Measurements from ENCODE around the gene HSP90B1.

The HSP90B1 gene

DNA sequence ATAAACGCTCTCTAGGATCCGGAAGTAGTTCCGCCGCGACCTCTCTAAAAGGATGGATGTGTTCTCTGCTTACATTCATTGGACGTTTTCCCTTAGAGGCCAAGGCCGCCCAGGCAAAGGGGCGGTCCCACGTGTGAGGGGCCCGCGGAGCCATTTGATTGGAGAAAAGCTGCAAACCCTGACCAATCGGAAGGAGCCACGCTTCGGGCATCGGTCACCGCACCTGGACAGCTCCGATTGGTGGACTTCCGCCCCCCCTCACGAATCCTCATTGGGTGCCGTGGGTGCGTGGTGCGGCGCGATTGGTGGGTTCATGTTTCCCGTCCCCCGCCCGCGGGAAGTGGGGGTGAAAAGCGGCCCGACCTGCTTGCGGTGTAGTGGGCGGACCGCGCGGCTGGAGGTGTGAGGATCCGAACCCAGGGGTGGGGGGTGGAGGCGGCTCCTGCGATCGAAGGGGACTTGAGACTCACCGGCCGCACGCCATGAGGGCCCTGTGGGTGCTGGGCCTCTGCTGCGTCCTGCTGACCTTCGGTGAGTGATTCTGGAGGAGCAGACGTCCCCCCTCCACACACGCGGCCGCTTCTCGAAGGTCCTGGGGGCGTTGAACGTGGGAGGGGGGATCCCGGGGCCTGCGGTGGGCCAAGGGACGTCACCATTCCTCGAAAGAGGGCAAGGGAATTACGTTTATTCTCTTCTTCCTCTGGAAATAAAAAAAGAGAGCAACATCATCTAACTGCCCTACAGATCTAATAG lies at the start of gene HSP90B1:
Gene HSP90B1 (plus strand): TSS at position 377 of the 753 bp plus-strand sequence. CDS start 106 bp downstream, at position 483.
- peak; percentile 93 to 100 (median 99) for DNase-seq

DNA sequence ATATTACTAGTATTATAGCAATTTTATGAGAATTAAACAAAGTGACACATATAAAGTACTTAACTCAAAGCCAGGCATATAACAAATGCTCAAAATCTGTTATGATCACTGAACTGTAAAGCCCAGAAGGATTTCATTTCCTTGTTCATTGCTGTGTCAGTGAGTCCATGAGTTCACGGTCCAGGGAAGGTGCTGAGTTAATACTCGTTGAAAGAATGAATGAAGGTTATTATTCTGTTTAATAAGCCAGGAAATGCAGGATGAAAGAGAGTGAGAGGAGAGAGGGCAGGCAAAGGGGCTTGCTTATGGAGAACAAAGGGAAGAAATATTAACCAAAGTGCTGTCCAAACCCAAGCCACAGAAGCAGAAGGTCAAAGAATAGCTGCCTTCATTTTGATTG lies 48.9 kb upstream of the HSP90B1 start:
- no peak for DNase-seq

DNA sequence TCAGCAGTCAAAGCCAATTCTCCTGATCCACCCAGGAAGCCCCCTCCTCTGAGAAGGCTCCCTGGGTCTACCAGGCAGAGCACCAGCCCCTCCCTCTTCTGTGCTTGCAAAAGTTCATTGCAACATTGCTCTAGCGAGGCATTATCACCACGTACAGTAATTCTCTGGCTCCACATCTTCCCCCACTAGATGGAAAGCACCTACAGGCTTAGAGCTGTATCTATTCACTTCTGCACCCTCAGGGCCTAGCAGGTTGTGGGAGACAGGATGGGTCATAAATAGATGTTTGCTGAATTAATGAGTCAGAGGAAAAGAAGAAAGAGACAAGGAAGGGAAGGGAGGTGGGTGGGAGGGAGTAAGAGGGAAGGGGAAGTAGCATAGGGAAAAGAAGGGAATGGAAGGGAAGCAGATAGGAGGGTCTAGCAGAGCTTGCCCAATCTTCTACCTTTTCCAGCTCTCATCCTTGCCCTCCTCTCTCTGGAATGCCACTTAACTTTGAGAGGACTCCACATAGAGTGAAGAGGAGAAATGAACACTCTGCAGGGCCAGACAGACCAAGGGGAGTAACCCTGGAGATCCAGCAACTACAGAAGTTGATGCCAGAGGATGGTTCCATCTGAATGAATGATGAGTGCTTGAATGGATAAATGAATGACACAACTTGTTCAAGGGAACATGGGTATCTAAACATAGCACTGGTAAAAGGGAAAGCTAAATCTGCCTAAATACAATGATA lies 47.2 kb upstream of the HSP90B1 start:
- DNase-seq, result no peak

DNA sequence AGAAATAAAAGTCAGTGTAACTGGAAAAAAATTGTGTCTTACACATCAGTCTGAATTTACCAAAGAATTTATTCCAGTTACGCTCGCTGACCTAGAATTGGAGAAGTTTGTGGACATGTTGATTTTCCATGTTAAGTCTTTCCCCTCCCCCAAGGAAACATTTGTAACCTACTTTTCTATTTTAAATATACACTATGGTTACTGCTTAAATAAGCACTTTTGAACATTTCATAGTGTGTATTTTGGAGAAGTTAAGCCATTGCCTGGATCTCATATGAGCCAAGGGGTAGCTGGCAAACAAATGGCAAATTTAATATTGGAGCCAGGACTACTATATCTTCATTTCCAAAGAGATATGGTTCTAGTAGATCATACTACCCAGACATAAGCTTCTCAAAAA lies 46.3 kb upstream of the HSP90B1 start:
- DNase-seq, result no peak

DNA sequence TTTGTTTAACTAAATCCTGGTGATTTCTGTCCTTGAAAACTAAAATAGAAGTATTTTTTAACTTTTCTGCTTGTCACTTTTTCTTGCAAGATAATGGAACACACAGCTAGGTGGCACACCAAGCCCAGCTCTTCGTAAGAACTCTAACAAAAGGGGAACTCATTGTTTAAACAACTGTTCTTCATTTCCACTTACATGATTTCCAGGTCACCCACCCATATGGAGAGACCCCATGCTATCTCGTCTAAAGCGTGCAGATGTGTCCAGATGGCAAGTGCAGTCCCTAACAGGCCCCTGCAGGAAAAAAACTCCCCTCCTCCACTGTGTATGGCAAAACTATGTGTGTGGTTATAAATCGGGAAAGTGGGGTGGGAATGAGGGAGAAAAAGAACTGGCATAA lies 45.9 kb upstream of the HSP90B1 start:
- DNase-seq, result peak in 2 of 58 donors; percentile 3 to 5

DNA sequence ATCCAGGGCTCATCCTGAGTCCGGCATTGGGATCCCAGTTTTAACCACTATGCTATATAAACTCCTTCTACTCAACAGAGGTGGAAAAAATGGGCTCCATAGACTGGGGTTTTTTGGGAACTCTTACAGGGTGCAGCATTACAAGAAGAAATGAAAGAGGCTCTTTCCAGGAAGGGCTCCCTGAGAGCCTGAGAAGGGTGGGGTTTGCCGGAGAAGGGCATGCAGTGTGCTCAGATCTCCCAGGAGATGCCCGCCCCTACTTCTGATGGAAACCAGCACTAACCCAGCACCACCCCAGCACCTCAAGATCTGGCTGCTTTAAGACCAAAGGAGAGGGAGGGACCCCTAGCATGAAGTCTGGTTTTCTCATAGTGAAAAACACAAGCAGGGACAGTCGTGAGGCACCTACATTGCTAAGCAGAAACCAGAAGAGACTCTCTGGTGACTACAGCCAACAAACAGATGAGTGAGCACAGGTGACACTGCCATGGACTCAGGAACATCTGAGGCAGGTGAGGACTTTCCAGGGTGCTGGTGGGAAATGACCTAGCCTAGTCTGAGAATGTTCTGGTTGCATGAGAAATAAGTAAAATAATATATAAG lies 43.9 kb upstream of the HSP90B1 start:
- no peak for DNase-seq

DNA sequence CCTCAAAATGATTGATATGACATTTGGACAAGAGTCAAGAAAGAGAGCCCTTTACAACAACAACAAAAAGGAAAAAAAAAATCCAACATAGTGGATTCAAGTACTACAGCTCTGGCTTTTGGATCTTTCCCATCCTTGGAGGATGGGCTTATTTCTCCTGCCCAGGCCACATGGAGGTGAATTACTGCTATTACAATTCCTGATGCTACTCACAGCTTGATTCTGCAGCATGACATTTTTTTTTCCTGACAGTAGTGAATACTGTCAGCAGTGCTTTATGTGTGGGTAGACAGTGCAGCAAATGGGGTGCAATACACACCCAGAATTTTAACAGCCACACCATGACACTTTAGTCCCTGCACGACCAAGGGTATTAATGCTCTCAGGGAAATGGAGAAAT lies 42.5 kb upstream of the HSP90B1 start:
- DNase-seq, result no peak

DNA sequence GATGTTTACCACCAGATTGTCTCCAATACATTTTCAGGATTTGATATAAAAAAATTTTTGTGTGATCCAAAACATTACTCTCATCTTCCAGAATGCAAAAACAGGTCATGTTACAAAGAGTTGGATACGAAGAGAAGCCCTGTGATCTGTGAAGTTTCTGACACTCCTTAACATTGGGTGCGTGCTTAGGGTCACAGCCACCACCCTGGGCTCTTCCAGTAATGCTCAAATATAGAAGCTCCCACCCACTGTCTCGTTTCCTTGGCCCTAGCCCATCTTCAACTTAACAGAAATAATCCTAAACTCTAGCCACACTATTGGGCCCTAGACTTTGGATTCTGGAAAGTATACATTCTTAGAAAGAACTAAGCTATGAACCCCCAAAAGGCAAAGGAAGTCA lies 32.9 kb upstream of the HSP90B1 start:
- DNase-seq, result no peak

DNA sequence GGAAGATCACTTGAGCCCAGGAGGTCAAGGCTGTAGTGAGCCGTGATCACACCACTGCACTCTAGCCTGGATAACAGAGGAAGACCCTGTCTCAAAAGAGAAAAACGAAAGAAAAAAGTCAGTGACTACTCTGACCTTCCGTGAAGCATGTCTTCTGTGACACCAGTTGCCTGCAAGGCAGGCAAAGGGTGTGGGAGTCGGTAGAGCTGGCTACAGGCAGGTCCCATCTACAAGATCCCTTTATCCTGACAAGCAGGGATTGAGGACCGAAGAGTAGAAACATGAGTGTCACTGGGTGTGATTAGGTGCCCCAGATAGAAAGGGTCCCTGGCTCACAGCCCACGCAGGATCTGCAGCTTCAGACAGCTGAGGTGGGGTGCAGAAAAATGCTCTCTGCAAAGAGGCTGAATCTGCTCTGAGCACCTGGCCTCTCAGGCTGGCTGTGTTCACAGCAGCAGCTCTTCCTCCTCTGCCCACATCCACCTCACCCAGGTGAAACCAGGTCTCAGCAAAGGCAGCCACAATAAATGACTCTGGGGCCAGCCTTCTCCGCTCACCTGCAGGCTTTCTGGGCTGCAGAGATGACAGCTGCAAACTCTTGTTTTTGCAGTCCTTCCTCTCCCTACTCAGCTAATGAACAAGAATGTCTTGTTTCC lies 28.6 kb upstream of the HSP90B1 start:
- DNase-seq, result no peak

DNA sequence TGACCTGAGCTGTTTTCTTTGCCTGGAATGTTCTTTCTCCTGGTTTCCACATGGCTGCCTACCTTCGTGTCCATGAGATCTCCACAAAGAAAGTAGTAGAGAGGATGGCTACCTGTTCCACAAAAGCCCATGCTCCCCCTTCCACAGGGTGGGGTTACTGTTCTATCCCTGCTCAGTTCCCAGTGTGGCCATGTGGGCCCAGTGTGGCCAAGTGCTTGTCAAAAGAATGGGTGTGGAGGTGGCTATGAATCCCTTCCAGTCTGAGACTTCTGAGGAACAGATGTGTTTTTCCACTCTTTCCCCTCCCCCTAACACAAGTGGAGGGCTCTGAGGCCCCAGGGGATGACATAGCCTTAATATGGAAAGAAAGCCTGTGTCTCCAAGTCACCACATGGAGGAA lies 26.2 kb upstream of the HSP90B1 start:
- no peak for DNase-seq

DNA sequence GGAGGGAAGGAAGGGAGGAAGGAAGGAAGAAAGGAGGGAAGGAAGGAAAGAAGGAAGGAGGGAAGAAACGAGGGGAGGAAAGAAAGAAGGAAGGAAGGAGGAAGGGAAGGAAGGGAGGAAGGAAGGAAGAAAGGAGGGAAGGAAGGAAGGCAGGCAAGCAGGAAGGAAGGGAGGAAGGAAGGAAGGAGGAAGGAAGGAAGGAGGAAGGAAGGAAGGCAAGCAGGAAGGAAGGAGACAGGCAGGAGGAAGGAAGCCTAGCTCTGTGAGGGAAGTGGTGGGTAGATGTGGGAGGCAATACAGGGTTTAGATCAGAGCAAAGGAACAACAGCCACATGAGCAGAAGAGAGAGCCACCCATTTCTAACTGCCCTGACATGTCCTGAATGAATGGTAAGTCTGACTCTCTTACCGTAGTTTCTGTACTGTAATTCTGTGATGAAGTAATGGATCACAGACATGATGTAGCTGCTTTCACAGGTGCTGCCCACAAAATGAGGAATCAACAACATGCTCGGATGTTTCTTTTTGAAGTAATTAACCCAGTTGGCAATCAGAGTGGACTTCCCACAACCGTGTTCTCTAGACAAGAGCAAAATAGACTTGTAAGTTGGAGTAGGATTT lies 24.4 kb upstream of the HSP90B1 start:
- DNase-seq, result no peak

DNA sequence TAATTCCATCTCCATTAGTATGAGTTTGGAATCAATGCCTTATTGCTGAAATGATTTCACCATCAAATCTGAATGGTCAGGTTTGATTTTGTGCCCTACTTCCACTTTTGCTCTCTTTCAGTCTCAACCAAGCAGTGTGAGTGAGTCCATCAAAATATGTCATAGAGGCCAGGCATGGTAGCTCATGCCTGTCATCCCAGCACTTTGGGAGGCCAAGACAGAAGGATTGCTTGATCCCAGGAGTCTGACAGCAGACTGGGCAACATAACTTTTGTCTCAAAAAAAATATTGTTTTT lies 22.0 kb upstream of the HSP90B1 start:
- DNase-seq, result no peak

DNA sequence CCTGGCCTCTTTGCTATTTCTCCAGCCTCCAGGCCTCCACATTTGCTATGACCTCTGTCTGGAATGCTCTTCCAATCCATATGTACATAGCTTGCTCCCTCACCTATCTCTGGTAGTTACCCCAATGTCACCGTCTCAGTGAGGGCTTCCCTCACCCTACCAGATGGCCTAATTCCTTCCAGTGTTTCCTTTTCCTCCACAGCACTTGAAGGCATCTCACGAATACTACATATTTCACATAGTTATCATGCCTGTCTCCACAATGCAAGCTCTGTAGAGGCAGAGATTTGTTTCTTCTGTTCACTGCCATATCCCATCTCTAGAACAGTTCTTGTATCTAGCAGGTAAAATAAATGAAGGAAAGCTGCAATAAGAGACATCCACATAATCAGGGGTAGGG lies 21.3 kb upstream of the HSP90B1 start:
- DNase-seq, result no peak

DNA sequence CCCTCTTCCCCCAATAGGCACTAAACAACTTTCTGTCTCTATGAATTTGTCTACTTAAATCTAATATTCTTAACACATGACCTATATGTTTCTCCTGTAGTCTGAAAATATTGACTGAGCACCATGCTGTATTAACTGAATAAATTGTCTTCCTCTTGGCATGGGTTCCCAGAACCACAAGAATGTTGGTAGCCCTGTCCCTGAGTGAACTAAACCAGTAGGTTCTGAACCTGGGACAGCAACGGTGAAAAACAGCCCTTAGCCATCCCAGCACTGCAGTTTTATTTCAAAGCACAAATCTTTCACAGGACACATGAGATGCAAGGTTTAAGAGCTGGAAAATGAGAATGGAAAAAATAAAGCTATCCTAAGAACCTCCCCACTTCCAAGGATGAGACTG lies 20.4 kb upstream of the HSP90B1 start:
- no peak for DNase-seq

DNA sequence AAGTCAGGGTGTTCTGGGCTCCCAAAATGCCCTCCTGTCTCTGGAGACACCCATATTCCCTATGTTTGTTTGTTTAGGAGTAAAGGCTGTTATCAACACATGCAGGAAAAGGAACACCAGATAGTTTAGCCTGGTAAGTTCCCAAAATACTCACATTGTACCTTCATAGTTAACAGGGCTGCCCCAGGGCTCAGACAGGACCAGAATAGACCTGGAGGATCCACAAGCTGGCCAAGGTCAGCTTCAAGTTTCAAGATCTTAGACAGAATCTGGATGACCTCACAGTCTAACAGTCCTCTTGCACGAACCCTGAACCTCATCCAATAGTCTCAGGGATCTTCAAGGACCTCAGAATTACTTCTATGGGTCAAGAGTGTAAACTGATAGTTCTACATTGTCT lies 18.1 kb upstream of the HSP90B1 start:
- DNase-seq, result no peak

DNA sequence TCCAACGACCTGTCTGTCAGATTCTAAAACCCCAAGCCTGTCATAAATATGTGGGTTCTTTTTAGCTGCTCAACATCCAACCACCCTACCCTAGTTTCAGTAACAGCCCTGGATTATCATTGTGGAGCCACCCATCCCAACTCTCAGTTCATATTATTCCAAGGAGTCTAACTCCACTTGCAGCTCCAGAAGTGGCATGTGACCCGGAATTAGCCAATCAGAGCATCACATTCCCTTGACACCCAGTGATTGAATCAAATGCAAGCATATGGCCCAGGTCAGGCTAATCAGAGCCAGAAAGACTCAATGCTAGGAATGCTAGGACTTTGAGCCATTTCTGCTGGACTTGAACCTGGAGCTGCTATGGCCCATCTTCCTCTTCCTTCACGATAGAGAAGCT lies 17.1 kb upstream of the HSP90B1 start:
- DNase-seq, result no peak

DNA sequence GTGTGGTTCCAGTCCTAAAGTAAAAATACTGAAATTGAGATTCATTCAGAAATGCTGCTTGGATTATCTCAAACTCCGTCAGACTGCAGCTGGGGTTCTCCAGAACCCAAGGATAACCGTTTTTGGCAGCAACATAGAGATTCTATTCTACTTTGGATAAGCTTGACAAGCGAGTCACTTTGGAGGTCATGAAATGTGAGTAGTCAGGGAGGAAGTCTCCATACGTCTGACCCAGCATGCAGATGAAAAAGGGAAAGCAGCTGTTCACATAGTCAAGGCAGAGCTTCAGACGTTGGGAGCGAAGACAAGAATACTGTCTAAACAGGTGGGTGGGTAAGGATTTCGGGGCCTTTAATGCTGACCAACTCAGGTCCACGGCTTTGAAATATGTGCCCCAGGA lies 14.9 kb upstream of the HSP90B1 start:
- DNase-seq, result no peak

DNA sequence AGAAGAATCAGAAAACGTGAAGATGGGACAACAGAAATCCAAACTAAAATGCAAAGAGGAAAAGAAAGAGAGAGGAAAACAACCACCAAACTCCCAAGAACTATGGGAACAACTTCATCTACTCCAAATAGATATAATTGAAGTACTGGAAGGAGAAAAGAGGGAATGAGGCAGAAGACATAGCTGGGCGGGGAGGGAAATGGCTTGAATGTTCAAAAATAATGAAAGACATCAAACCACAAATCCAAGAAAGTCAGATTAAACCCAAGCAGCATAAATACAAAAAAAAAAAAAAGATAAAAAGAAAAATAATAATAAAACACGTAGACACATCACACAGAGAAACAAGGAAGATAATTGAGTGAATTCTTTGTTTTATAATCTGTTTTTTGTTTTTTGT lies 12.3 kb upstream of the HSP90B1 start:
- no peak for DNase-seq

DNA sequence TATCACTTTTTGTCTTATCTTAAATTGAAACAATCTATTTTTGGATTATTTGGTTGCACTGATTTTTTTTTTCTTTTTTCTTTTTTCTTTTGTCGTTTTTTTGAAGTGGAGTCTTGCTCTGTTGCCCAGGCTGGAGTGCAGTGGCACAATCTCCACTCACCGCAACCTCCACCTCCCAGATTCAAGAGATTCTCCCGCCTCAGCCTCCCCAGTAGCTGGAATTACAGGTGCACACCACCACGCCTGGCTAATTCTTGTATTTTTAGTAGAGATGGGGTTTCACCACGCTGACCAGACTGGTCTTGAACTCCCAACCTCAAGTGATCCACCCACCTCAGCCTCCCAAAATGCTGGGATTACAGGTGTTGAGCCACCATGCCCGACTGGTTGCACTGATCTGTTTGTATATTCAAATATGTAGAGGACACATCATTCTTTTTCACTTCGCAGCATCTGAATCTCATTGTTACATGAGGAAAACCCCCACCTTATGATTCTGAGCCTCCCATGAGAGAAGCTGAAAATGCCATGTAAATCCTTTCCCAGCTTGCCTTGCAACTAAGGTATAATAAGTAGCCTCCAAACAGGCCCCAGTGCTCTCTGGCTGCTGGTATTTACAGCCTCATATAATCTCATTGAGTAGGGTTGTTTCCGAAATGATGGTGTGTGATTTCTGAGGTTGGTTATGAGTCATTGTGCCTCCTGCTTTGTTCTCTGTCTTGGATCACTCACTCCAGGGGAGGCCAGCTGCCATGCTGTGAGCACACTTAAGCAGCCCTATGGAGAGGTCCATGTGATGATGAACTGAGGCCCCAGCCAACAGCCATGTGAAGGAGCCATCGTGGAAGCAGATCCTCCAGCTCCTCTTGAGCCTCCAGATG lies 5.2 kb upstream of the HSP90B1 start:
- no peak for DNase-seq

DNA sequence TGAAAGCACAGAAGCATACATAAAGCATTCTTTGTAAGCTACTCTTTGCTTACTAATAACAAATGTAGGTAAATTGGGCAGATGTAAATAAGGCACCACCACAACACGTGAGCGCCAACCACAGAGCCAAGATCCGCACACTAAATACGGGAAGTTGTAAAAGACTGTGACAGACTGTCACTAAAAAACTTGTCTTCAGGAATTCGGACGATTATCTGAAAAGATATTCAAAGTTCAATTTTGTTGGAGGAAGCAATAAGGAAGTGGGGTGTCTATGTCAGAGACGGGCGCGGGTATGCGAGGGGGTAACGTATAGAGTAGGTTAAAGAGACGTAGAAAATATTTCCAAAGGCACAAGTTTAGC lies 1.5 kb upstream of the HSP90B1 start:
- DNase-seq, result peak in 7 of 58 donors; percentile 5 to 33 (median 22)

Measured in anterior cingulate cortex (tissue), 58 donors.